Left ventricle myocardium inferior (tissue), 1 donor: Measurements from ENCODE around the gene LMBR1L. TPM values are rescaled to one million over a fixed set of nuclear protein-coding genes. Genes with fewer than 3 reads are reported as not detected.

Experiments used
- DNase-seq: peaks from one replicate; pipeline ENCODE4 v3.0.0-alpha.2; 2020
- H3K27ac ChIP-seq: fragments of 200-600 bp; replicated peaks from 2 replicates; pipeline ENCODE4 v1.8.0; 2021
- H3K27me3 ChIP-seq: fragments of 200-600 bp; 2 replicates; pipeline ENCODE4 v1.8.0; 2021; ENCODE audit warnings: low read depth
- H3K36me3 ChIP-seq: fragments of 200-600 bp; 2 replicates; pipeline ENCODE4 v1.8.0; 2021
- H3K4me1 ChIP-seq: fragments of 200-600 bp; 2 replicates; pipeline ENCODE4 v1.8.0; 2021
- H3K4me3 ChIP-seq: fragments of 200-600 bp; 2 replicates; pipeline ENCODE4 v1.8.0; 2021; ENCODE audit warnings: mild to moderate bottlenecking, moderate library complexity
- H3K9me3 ChIP-seq: fragments of 200-600 bp; replicated peaks from 2 replicates; pipeline ENCODE4 v1.8.0; 2021
- intact Hi-C: fragments of 100-400 bp; cut with micrococcal nuclease; formaldehyde crosslinking; loops from one replicate; pipeline ENCODE4 v1.11.0; 2022
- total RNA-seq: library from RNA; stranded (reverse); fragmentation: NEBNext Ultra II Directional; extraction: Animal tissue kit (Norgen Biotek cat#: 25700); gene quantifications from one replicate; pipeline ENCODE4 v1.2.1, GENCODE V29; 2021
- TF ChIP-seq, protein P1 (sequence below): fragments of 200-600 bp; IDR thresholded peaks from 2 replicates; pipeline ENCODE4 v1.8.0; 2021; ENCODE audit warnings: antibody characterized with exemption, mild to moderate bottlenecking, borderline replicate concordance
- donor health status: DM: no; HTN: yes; CAD: no; lungs with severe emphysema.

Gene LMBR1L
- total RNA-seq, 1 donor from 2014 or later: 27.5 TPM

DNA sequence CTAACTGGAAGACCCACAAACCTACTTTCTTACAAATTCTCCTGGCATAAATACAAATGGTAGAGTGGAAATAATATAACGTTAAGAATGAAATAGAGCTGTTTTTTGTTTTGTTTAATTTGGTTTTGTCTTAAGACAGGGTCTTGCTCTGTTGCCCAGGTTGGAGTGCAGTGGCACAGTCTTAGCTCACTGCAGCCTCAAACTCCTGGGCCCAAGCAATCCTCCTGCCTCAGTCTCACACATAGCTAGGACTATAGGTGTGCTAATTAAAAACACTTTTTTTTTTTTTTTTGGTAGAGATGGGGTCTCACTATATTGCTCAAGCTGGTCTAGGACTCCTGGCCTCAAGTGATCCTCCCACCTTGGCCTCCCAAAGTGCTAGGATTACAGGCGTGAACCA is 11.9 kb downstream of the LMBR1L start:
- H3K27ac ChIP-seq: no peak overlapping the region
- H3K9me3 ChIP-seq: no peaks in the 10 kb centered on the region
- intact Hi-C loops: no loop called here
- H3K4me3 ChIP-seq: no peak overlapping the region
- H3K27me3 ChIP-seq: peaks cover 11% of the 10 kb centered on the region
- no peak for DNase-seq
- H3K36me3 ChIP-seq: peaks cover 78% of the 10 kb centered on the region
- peaks cover 23% of the 10 kb centered on the region for H3K4me1 ChIP-seq
- TF ChIP-seq, protein P1, sequence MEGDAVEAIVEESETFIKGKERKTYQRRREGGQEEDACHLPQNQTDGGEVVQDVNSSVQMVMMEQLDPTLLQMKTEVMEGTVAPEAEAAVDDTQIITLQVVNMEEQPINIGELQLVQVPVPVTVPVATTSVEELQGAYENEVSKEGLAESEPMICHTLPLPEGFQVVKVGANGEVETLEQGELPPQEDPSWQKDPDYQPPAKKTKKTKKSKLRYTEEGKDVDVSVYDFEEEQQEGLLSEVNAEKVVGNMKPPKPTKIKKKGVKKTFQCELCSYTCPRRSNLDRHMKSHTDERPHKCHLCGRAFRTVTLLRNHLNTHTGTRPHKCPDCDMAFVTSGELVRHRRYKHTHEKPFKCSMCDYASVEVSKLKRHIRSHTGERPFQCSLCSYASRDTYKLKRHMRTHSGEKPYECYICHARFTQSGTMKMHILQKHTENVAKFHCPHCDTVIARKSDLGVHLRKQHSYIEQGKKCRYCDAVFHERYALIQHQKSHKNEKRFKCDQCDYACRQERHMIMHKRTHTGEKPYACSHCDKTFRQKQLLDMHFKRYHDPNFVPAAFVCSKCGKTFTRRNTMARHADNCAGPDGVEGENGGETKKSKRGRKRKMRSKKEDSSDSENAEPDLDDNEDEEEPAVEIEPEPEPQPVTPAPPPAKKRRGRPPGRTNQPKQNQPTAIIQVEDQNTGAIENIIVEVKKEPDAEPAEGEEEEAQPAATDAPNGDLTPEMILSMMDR: no peak

DNA sequence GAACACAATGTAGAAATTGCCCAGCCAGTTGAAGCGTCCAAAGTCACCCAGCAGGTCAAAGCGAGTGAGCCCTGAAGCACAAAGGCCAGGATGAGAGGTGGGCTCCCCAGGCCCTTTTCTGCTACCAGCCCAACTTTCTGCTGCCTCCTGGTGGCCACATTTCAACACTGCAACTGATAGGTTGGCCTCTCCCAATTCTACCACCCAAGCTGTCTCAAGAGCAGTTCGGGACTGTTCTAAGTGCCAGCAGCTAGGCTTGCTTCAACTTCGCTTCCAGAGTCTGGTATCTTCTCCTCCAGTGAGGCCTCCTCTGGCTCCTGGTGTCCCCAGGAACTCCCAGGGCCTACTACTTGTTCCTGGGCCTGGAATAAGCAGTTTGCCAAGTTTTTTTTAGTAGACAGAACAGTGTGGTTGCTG is 12.6 kb downstream of the LMBR1L start:
- Histone ChIP-seq H3K27ac (no peak overlapping the region), H3K4me1 (peaks cover 23% of the 10 kb centered on the region), H3K36me3 (peaks cover 72% of the 10 kb centered on the region), H3K4me3 (no peak overlapping the region), H3K9me3 (no peaks in the 10 kb centered on the region), H3K27me3 (peaks cover 17% of the 10 kb centered on the region)
- DNase-seq: peak; percentile 25
- TF ChIP-seq, protein P1: peak; percentile 86
- intact Hi-C loops: no loop called here

DNA sequence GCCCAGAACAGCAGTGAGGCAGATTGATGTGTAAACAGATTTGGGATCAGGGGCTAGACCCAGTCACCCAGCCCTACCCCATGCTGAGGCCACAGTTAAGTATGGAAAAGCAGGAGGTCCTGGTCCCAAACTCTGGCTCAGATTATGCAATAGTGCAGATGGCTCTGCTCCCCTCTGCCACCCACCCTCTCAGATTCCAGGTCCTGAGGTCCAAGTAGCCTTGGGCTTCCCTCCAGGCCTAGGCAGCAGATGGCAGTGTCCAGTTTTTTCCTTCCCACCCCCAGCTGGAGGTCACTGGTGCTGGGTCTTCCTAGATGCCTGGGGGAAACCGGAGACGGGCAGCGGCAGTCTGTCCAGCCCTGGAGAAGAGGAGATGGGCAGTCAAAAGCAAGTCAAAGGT is 13.3 kb downstream of the LMBR1L start:
- Histone ChIP-seq H3K27me3 (peaks cover 23% of the 10 kb centered on the region), H3K9me3 (no peaks in the 10 kb centered on the region), H3K4me3 (no peak overlapping the region), H3K27ac (no peak overlapping the region), H3K4me1 (peaks cover 29% of the 10 kb centered on the region), H3K36me3 (peaks cover 65% of the 10 kb centered on the region)
- intact Hi-C loops: no loop called here
- TF ChIP-seq, protein P1: no peak
- DNase-seq: no peak

DNA sequence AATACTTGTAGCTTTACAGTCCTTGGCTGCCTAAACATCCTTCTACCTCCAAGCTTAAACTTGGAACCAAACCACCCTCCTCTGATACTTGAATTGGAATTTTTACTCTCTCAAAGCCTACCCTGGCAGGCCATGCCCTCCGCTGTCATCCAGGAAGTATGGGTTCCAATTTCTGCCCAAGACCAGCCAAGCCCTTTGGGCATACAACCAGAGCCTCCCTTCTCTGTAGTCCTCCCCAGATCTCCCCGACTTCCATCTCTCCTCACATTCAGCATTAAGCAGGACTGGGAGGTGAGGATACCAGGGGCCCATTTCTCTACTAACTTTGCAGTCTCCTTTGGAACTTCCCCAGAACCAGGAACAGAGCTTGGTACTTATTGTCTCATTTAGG is 15.7 kb downstream of the LMBR1L start:
- Histone ChIP-seq H3K4me3 (peak overlapping the region; percentile 60), H3K27me3 (peaks cover 47% of the 10 kb centered on the region), H3K4me1 (peaks cover 53% of the 10 kb centered on the region), H3K27ac (no peak overlapping the region), H3K9me3 (no peaks in the 10 kb centered on the region), H3K36me3 (peaks cover 41% of the 10 kb centered on the region)
- TF ChIP-seq, protein P1: no peak
- no peak for DNase-seq
- intact Hi-C loops: no loop called here

DNA sequence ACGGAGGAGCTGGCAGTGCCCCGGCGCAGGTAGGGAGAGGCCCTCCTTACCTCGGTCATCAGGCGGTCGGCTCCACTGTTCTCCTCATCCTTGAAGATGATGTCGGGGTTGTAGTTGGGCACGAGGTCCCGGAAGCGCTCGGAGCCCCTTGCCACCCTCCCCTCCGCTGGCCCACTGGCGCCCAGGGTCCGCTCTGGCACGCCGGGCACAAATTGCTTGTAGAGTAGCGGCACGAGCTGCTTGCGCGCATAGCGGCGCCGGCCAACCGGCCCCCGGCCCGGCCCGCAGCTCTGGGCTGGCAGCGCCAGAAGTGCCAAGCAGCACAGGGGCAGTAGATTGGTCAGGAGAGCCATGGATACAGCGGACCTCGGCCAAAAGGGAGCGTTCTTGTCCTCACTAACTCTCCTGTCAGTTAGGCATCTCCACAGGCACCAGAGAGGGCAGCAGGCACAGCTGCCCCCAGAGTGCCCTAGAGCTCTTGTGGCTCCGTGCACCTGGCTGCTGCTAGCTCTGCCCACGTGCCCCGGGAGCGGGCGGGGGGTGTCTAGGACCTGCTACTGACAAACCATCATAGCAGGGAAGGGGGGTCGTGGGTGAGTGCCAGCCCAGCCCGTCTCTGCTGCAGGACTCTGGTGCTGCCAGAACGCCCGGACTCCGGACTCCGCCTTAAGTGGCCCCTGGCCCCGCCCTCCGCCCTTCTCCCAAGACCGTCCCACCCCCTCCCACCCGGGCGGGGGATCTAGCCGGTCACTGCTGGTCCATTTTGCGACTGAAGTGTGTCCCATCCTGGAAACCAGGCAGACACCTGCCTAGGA is 16.3 kb downstream of the LMBR1L start, which contains the start of gene DHH:
TSS of gene DHH (minus strand) at position 642 of the 815 bp plus-strand sequence. CDS start at position 353, 289 bp downstream.
- peak within 1 kb of the TSS; percentile 25 for H3K27ac ChIP-seq
- H3K9me3 ChIP-seq: no peaks in the 10 kb centered on the region
- H3K4me1 ChIP-seq: peaks cover 59% of the 10 kb centered on the region
- peak; percentile 43 for DNase-seq
- peaks cover 35% of the 10 kb centered on the region for H3K36me3 ChIP-seq
- peak within 1 kb of the TSS; percentile 60 for H3K4me3 ChIP-seq
- intact Hi-C loops: no loop called here
- TF ChIP-seq, protein P1: no peak
- H3K27me3 ChIP-seq: peaks cover 53% of the 10 kb centered on the region
